ENCODE results near the gene PLK2.

Gene PLK2

GRCh38 chr5:58440901-58441460 lies 18.9 kb downstream of the PLK2 start:
- Mint-ChIP-seq H3K4me1 (no peaks in the 10 kb centered on the region), H3K9me3 (no peaks in the 10 kb centered on the region), H3K27me3 (no peaks in the 10 kb centered on the region), H3K27ac (no peak overlapping the region), H3K4me3 (no peak overlapping the region)
- DNase-seq, result no peak
- no peak for ATAC-seq

- H3K4me3 Mint-ChIP-seq, result no peak overlapping the region
- H3K27me3 Mint-ChIP-seq, result no peaks in the 10 kb centered on the region
- H3K9me3 Mint-ChIP-seq, result no peaks in the 10 kb centered on the region
- H3K27ac Mint-ChIP-seq, result no peak overlapping the region
- ATAC-seq (no peak), DNase-seq (no peak)
- H3K4me1 Mint-ChIP-seq, result no peaks in the 10 kb centered on the region
Measured at GRCh38 chr5:58439094-58439644, 20.7 kb downstream of the PLK2 start.

GRCh38 chr5:58437661-58438060 lies 22.2 kb downstream of the PLK2 start:
- DNase-seq, result no peak
- H3K4me3 Mint-ChIP-seq, result no peak overlapping the region
- H3K9me3 Mint-ChIP-seq, result no peaks in the 10 kb centered on the region
- H3K27ac Mint-ChIP-seq, result no peak overlapping the region
- no peak for ATAC-seq
- no peaks in the 10 kb centered on the region for H3K4me1 Mint-ChIP-seq
- H3K27me3 Mint-ChIP-seq, result no peaks in the 10 kb centered on the region

GRCh38 chr5:58431832-58432231 lies 28.1 kb downstream of the PLK2 start:
- Mint-ChIP-seq H3K27ac (no peak overlapping the region), H3K4me1 (no peaks in the 10 kb centered on the region), H3K4me3 (no peak overlapping the region), H3K27me3 (no peaks in the 10 kb centered on the region), H3K9me3 (no peaks in the 10 kb centered on the region)
- ATAC-seq (no peak), DNase-seq (no peak)

GRCh38 chr5:58412932-58413331 lies 47.0 kb downstream of the PLK2 start:
- Mint-ChIP-seq H3K4me3 (no peak overlapping the region), H3K9me3 (no peaks in the 10 kb centered on the region), H3K4me1 (no peaks in the 10 kb centered on the region), H3K27me3 (peaks cover 15% of the 10 kb centered on the region), H3K27ac (no peak overlapping the region)
- DNase-seq (no peak), ATAC-seq (no peak)

- Mint-ChIP-seq H3K4me1 (no peaks in the 10 kb centered on the region), H3K4me3 (no peak overlapping the region), H3K27me3 (peaks cover 15% of the 10 kb centered on the region), H3K9me3 (no peaks in the 10 kb centered on the region), H3K27ac (no peak overlapping the region)
- DNase-seq (no peak), ATAC-seq (no peak)
Measured at GRCh38 chr5:58412081-58412480, 47.8 kb downstream of the PLK2 start.

GRCh38 chr5:58411372-58411771 lies 48.5 kb downstream of the PLK2 start:
- H3K4me3 Mint-ChIP-seq, result no peak overlapping the region
- DNase-seq (no peak), ATAC-seq (no peak)
- H3K9me3 Mint-ChIP-seq, result no peaks in the 10 kb centered on the region
- peaks cover 11% of the 10 kb centered on the region for H3K27me3 Mint-ChIP-seq
- H3K4me1 Mint-ChIP-seq, result no peaks in the 10 kb centered on the region
- no peak overlapping the region for H3K27ac Mint-ChIP-seq

- no peak for ATAC-seq
- Mint-ChIP-seq H3K27me3 (peaks cover 7% of the 10 kb centered on the region), H3K9me3 (no peaks in the 10 kb centered on the region), H3K4me1 (no peaks in the 10 kb centered on the region), H3K27ac (no peak overlapping the region), H3K4me3 (no peak overlapping the region)
- DNase-seq, result no peak
Measured at GRCh38 chr5:58410441-58410840, 49.4 kb downstream of the PLK2 start.

- Mint-ChIP-seq H3K27me3 (peaks cover 7% of the 10 kb centered on the region), H3K9me3 (no peaks in the 10 kb centered on the region), H3K27ac (no peak overlapping the region), H3K4me1 (no peaks in the 10 kb centered on the region), H3K4me3 (no peak overlapping the region)
- no peak for ATAC-seq
- no peak for DNase-seq
Measured at GRCh38 chr5:58407042-58407719, 52.7 kb downstream of the PLK2 start.

- DNase-seq (no peak), ATAC-seq (no peak)
- Mint-ChIP-seq H3K27ac (no peak overlapping the region), H3K27me3 (peaks cover 7% of the 10 kb centered on the region), H3K4me1 (no peaks in the 10 kb centered on the region), H3K9me3 (no peaks in the 10 kb centered on the region), H3K4me3 (no peak overlapping the region)
Measured at GRCh38 chr5:58406394-58406793, 53.5 kb downstream of the PLK2 start.

- Mint-ChIP-seq H3K27me3 (peaks cover 7% of the 10 kb centered on the region), H3K9me3 (no peaks in the 10 kb centered on the region), H3K4me1 (no peaks in the 10 kb centered on the region), H3K4me3 (no peak overlapping the region), H3K27ac (no peak overlapping the region)
- no peak for ATAC-seq
- DNase-seq, result no peak
Measured at GRCh38 chr5:58405175-58405574, 54.7 kb downstream of the PLK2 start.

- DNase-seq, result no peak
- H3K27ac Mint-ChIP-seq, result no peak overlapping the region
- H3K9me3 Mint-ChIP-seq, result no peaks in the 10 kb centered on the region
- no peaks in the 10 kb centered on the region for H3K4me1 Mint-ChIP-seq
- ATAC-seq, result no peak
- H3K4me3 Mint-ChIP-seq, result no peak overlapping the region
- peaks cover 7% of the 10 kb centered on the region for H3K27me3 Mint-ChIP-seq
Measured at GRCh38 chr5:58404734-58405133, 55.2 kb downstream of the PLK2 start.

Measured in stimulated activated naive CD8-positive, alpha-beta T cell treated with anti-CD3 and anti-CD28 coated beads, Interleukin-15, amount 100 ng/mL, for 72 hours (primary cell).